ENCODE data around the gene NOA1.

NOA1 gene

DNA sequence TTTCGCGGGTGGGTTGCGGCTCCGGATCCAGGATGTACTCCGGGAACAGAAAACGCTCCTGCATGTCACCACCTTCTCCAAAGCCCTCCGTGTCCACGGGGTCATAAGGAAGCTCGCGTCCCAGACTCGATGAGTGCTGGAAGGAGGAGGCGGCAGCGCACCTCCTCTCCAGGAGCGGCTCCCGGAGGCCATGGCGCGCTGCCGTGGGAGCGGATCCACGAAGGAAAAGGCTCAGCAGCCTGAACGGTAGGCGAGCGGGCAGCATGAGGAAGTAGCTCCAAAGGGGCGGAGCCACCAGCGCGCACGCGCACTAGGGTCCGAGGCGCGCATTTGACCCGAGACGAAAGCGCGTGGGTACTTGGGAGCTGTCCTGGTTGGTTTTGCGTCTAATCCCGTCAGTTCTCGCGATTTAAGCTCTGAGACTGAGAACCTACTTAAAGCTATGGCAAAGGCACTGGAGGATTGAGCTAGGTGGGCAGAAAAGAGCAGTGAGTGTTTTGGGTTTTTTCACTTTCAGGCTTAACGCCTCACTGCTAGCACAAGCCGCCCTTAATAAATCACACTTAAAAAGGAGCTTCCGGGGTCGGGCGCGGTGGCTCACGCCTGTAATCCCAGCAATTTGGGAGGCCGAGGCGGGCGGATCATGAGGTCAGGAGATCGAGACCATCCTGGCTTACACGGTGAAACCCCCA lies at the start of gene NOA1:
Gene NOA1 (minus strand): TSS at position 286 of the 692 bp plus-strand sequence. CDS start 21 bp downstream, at position 265.
- DNase-seq (ENCODE audit: low read depth, low spot score): peak; percentile 98

DNA sequence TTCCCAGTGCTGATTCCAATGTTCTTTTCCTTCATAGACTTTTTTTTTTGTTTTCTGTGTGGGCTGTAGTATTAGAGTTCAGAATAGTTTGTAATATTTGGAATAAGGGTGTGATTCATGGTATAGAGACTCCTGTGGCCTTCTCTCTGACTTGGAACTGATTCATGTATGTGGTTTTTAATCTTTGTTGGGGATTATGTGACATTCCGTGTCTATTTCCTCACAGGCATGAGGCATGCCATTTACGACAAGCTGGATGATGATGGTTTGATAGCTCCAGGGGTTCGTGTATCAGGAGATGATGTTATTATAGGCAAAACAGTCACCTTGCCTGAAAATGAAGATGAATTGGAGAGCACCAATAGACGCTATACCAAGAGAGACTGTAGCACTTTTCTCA lies 45.7 kb upstream of the NOA1 start:
- no peak for DNase-seq (ENCODE audit: low read depth, low spot score)

DNA sequence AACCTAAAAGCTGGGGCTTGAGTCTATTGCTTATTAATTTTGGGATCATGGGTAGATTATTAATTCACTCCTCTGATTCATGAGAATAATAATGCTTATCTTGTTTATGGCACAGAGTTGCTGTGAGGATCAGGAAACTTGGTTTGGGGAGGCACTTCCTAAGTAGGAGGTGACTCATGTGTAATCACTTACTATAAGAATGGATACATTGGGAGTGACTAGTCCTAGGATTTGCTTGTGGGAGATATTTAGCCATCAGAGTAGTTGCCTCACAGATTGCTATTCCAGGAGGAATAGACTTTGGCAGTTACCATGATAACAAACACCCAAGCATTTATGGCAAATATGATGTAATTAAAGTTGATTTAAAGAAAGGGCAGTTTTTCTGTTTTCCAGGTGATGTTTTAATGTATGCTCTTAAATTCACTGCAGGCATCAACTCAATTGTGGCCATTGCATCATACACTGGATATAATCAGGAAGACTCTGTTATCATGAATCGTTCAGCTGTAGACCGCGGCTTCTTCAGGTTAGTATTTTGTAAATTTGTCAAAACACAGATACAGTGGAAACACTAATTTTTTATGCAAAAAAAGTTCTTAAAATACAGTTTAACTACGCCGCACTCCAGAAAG lies 43.2 kb upstream of the NOA1 start:
- no peak for DNase-seq (ENCODE audit: low read depth, low spot score)

DNA sequence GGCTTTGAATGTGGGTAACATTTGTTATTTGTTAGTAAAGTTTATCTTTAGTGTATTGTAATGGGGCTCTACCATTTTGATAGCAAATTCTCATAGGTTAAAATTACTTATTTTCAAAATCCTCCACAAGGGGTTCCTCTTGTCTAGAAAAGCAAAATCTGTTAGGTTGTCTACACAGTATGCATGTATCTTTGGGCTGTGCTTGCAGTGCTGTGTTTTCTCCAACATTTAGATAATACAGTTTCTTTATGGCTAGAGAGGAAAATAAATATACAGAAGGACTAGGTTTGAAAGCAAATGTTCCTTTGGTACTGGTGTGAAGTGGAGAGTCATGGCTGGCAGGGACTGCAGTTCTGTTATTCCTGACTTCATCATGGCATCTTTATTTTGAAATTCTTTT lies 41.6 kb upstream of the NOA1 start:
- no peak for DNase-seq (ENCODE audit: low read depth, low spot score)

DNA sequence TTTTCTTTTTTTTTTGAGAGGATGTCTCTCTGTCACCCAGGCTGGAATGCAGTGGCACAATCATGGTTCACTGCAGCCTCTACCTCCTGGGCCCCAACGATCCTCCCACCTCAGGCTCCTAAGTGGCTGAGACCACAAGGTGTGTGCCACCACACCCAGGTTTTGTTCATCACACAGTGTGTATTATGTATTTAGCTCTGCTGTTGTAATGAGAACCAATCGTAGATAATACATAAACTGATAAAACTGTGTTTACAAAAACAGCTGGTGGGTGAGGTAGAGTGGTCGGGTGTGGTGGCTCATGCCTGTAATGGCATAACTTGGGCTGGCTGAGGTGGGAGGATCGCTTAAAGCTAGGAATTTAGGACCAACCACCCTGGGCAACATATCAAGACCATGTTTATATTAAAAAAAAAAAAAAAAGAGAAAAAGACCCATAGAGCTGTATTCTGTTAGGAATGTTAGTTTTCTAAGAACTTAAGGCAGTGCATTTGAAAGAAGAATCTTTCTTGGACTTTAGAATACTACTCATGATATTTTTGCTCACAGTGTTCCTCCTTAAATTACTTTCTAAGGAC lies 36.2 kb upstream of the NOA1 start:
- no peak for DNase-seq (ENCODE audit: low read depth, low spot score)

DNA sequence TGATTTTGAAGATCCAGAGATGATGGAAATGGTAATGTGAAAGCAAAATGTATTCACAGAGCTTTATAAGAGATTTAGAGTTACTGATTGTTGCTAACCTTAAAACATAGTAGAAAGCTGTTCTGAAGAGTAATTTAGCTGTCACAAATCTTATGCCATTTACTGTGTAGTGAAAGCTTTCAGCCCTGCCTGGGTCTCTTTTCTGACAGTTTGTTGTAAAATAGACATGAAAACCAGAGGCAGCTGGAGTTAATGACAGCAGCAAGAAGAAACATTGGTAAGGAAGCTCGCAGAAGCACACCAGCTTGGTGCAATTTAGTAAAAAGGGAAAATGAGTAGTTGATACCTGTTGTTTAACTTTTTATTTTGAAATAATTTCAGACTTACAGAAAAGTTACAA lies 22.3 kb upstream of the NOA1 start:
- no peak for DNase-seq (ENCODE audit: low read depth, low spot score)

DNA sequence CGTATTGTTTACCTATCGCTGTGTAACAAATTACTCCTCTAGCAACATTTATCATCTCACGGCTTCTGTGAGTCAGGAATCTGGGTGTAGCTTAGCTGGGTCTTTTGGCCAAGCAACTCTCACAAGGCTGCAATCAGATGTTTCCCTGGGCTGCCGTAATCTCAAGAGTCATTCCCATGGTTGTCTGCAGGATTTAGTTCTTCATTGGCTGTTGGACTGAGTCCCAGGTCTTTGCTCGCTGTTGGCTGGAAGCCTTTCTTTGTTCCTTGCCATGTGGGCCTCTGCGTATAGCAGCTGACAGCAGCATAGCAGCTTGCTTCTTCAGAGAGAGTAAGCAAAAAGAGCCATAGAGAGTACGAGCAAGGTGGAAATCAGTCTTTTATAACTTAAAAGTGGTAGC lies 18.1 kb upstream of the NOA1 start:
- DNase-seq (ENCODE audit: low read depth, low spot score): no peak

DNA sequence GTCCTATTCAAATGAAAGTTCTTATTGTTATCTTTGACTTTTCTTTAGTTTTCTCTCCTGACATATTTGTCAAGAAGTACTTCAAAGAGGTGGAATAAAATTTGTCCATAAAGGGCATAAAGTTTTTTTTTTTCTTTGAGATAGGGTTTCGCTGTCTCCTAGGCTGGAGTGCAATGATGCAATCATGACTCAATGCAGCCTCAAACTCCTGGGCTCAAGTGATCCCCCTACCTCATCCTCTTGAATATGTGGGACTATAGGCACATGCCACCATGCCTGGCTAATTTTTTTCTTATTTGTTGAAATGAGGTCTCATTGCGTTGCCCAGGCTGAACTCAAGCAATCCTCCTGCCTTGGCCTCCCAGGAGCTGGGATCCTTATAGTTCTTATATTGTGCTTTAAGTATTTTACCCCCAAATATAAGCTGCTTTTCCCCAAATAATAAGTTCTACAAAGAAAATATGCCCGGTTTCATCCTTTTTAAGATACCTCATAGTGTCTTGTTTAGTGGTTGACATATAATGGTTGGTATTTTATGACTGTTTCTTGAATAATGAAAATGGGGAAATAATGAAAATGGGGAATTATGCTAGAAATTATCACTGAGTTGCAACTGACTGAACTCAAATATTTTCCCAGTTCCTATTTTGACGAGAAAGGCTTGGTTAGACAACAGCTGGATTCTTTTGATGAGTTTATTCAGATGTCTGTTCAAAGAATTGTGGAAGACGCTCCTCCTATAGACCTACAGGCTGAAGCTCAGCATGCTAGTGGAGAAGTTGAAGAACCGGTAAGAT lies 12.9 kb upstream of the NOA1 start:
- DNase-seq (ENCODE audit: low read depth, low spot score): no peak

DNA sequence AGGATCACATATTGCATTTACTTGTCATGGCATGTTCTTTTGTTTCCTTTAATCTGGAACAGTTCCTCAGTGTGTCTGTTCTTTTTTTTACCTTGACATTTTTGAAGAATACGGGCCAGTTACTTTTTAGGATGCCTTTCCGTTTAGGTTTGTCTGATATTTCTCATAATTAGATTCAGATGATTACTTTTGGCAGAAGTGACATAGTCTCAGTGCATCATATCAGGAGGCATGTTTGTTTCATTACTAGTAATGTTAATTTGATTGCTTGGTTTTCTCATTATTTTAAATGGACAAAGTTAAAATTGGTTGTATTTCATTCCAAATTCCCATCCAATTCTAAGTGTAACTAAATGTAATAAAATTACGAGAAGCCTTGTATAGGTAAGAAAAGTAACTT lies 9.5 kb upstream of the NOA1 start:
- no peak for DNase-seq (ENCODE audit: low read depth, low spot score)

DNA sequence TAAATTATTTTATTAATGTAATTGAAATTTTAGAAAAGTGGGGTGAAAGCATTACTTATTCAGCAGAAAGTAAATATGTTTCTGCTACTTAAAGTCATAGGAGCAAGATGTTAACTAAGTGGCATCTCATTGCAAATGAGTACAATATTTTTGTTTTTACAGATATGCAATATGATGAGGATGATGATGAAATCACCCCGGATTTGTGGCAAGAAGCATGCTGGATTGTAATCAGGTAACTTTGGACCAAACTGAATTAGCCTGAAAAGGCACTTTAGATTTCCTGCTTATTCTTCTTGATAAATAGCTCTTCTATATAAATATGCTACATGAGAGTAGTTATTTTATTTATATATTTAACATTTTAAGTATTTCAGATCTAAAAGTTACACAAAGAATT lies 8.8 kb upstream of the NOA1 start:
- no peak for DNase-seq (ENCODE audit: low read depth, low spot score)

DNA sequence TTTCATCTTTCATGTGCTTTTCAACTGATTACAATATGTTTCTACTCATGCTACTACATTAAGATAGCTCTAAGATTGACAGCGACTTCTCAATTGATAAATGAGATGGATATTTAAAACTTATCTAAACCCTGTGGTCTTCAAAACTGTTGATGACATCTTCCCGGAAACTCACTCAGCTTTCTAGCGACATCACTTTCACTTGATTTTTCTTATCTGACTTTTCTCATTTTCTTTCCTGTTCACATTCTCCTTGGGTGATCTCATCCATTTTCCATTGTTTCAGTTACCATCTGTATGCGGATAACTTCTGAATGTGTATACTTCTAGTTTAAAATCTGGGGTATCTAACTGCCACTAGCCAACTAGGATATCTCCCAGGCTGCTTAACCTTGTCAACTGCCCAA lies 4.4 kb upstream of the NOA1 start:
- no peak for DNase-seq (ENCODE audit: low read depth, low spot score)

DNA sequence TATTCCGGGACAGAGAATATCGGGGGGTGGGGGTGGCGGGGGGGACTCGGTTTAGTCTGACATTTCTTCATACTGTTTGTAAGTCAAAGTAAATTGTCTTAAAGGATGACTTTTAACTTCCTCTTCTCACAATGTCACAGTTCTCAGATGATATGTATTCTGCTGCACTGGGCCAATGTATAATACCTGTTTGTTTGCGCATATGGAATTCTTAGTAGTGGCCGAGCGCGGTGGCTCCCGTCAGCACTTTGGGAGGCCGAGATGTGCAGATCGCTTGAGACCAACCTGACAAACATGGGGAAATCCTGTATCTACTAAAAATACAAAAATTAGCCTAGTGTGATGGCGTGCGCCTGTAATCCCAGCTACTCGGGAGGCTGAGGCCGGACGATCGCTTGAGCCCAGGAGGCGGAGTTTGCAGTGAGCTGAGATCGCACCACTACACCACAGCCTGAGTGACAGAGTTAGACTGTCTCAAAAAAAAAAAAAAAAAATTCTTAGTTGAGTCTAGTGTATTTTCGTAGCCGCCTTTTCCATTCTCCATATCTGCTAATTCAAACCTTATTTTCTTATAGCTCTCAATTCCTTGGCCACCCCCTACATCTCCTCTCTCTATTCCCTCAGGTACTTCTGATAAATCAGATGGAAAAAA lies 2.1 kb upstream of the NOA1 start:
- no peak for DNase-seq (ENCODE audit: low read depth, low spot score)

DNA sequence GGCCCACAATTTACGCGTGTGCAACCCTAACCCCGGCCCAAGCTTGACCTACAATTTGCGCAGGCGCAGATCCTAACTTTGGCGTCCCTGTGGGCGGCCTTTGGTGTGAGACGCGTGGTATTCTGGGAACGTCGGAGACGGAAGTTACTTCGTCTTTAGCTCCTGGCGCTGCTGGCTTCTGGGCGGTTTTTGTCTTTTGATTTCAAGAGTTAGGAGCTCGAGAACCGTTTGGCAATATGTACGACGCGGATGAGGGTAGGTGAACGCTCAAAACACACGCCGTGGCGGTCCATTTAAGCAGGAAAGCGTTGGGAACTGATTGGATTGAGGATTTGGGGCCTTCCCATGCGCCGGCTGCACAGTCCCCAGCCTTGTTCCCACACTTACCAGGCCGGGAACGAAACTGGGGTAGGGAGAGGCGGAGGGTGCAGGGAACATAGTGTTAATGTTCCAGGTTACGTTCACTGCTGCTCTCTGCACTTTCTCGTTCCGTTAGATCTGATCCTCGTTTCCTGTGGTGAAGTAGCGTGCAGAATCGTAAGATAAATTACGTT lies 1.4 kb upstream of the NOA1 start, which contains the start of gene POLR2B:
Gene POLR2B (plus strand): TSS at position 147 of the 554 bp plus-strand sequence. CDS start 90 bp downstream, at position 237.
- DNase-seq (ENCODE audit: low read depth, low spot score): peak; percentile 80

DNA sequence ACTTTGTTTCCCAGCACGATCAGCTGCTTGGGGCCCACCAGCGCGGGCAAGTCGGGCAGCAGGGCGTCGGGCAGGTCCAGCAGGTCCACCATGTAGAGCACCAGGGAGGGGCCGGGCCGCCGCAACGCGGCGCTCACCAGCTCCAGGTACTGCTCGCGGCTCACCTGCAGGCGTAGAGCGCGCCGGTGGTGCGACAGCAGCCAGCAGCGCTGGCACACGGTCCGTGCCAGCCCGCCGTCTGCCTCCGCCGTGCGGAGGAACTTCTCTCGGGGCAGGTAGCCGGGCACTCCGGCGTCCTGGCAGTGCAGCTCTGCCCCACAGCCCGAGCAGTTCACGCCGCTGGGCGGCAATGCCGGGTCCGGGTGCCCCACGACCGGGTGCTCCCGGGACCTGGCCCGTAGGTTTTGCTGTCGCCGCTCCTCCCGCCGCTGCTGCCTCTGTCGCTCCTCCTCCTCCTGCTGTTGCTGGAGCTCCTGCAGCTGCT lies 527 bp downstream of the NOA1 start:
- DNase-seq (ENCODE audit: low read depth, low spot score): no peak

DNA sequence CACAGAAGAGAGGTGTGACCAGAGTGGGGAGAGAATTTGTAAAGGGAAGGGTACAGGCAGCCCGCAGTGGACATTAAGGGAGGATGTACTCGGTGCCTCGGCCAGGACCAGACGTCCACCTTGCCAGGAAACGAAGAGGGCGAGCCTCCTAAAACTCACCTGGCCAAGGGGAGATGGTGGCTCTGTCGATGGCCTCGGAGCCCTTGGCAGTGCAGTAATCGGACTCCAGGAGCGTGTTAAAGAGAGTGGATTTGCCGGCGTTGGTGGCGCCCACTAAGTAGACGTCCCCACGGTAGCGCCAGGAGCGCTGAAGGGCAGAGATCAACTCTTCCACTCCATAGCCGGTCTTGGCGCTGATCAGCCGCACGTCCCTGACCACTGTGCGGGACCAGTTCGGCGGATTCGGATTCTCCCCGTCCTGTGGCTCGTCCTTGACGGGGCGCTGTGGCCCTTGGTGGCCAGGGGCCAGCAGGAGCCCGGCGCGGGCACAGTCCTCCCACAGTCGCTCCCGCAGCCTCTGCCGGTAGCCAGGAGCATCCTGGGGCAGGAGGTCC lies 1.0 kb downstream of the NOA1 start:
- no peak for DNase-seq (ENCODE audit: low read depth, low spot score)

DNA sequence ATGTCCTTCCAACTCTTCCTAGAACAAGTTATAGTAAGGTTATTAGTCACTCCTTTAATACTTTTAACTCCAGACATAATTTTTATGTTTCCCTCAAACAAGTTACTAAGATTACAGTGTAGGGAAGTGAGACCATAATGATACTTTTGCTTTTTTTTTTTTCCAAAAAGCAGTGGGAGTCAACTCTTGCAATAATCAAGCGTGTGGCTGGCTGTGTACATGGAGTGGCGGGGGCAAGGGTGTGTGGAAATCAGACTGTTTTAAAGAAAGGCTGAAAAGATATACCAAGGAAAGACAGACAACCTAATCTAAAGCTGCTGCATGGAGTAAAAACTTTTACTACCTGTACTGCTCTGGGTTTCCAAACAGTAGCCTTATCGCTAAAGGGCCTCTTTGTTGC lies 4.1 kb downstream of the NOA1 start:
- DNase-seq (ENCODE audit: low read depth, low spot score): no peak

DNA sequence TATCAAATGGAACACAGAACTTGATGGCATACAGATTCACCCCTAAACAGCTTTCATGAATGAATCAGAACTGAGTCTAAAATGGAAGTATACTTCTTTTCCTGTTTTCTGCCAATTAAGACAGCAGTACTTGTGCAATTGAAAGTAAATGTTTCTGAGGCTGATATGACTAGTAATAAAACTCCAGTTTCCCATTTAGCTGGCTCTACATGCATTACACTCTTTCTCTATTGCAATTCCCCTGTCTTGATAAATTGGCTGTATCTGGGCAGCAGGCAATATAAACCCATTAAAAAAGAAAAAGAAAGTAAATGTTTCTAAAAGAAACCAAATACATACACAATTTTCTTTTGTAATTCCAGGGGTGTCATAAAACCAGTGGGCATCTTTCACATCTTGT lies 4.6 kb downstream of the NOA1 start:
- DNase-seq (ENCODE audit: low read depth, low spot score): no peak

DNA sequence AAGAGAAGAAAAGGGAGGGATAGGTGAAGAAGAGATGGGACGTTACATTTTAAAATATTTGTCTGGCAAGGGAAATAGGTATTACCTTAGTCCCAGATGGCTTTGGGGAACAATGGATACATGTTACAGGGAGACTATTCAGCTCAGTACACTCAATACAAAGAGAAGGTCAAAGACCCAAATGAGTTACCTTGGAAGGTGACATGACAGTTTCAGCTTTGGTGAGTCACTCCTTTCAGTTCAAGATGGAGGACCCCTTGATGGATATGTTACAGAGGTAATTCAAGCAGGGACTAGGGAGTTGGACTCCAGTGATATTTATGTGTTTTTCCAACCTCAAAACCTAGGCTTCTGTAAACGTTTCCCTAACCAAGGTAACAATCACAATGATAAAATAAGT lies 5.0 kb downstream of the NOA1 start:
- DNase-seq (ENCODE audit: low read depth, low spot score): no peak

DNA sequence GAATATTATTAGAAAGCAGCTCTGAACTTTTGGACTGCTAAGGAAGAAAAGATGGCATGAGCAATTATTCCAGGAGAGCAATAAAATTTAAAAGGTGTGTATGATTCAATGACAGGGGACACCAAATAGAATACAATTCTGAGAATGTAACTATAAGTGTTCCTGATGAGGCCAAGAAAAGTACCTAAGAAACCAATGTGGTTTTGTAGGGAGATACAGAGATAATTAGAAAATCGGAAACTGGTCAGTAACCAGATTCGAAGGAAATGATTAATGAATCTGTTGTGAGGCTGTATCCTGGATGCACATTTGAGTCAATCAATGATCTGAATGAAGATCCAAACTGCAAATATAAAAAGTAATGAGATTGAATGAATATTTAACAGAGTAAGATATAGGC lies 6.0 kb downstream of the NOA1 start:
- DNase-seq (ENCODE audit: low read depth, low spot score): no peak

DNA sequence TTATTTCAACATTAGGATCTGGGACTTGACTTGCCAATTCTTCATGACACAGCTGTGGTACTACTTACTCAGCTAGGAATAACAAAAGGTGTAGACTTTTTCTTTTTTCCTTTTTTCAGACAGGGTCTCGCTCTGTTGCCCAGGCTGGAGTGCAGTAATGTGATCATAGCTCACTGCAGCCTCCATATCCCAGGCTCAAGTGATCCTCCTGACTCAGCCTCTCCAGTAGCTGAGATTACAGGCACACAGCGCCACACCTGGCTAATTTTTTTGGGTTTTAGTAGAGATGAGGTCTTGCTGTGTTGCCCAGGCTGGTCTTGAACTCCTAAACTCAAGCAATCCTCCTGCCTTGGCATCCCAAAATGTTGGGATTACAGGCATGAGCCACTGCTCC lies 16.3 kb downstream of the NOA1 start:
- DNase-seq (ENCODE audit: low read depth, low spot score): no peak

DNA sequence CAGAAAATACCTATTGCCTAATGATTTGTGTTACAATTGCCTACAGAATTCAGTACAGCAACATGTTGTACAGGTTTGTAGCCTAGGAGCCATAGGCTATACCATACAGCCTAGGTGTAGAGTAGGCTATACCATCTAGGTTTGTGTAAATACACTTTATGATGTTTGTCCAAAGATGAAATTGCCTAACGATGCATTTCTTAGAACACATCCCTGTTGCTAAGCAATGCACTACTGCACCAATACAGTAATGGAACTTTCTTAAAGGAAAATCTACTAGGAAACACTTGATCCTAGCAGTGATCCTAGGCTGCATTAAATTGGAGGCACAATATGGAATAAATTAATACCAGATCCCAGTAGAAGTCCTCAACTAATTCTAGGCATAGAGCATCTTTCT lies 18.3 kb downstream of the NOA1 start:
- no peak for DNase-seq (ENCODE audit: low read depth, low spot score)

Data from iPS DF 19.7 (cell line).